Spleen (tissue), 11 donors: ENCODE measurements around the gene GPER1. TPM values are rescaled to one million over a fixed set of nuclear protein-coding genes. Genes with fewer than 3 reads are reported as not detected.

Source experiments
- DNase-seq: peaks from one replicate; pipeline ENCODE4 v3.0.0-alpha.2; 2020
- H3K27ac ChIP-seq, 8 donors: fragments of 200-600 bp; sonication (generic) in 7 of 8; 1 replicate in 4 of 8; 2 replicates in 4 of 8; pipeline versions ENCODE4 v1.5.0 to v1.8.0; 2016 to 2021; ENCODE audit warnings: inconsistent platforms in 4 of 8, mild to moderate bottlenecking in 4 of 8, moderate library complexity in 1 of 8
- H3K27me3 ChIP-seq, 7 donors: fragments of 200-600 bp; sonication (generic) in 6 of 7; replicated peaks in 1 of 7; 1 replicate in 4 of 7; 2 replicates in 3 of 7; pipeline versions ENCODE4 v1.5.0 to v1.8.0; 2016 to 2021; ENCODE audit warnings: inconsistent platforms in 3 of 7, mild to moderate bottlenecking in 1 of 7
- H3K36me3 ChIP-seq, 6 donors: fragments of 200-600 bp; sonication (generic) in 5 of 6; 1 replicate in 4 of 6; 2 replicates in 2 of 6; pipeline versions ENCODE4 v1.5.0 to v1.8.0; 2016 to 2021; ENCODE audit warnings: inconsistent platforms in 2 of 6
- H3K4me1 ChIP-seq, 6 donors: fragments of 200-600 bp; sonication (generic) in 5 of 6; 1 replicate in 3 of 6; 2 replicates in 3 of 6; pipeline versions ENCODE4 v1.5.0 to v1.8.0; 2016 to 2021; ENCODE audit warnings: inconsistent platforms in 3 of 6
- H3K4me3 ChIP-seq, 8 donors: fragments of 200-600 bp; sonication (generic) in 7 of 8; 1 replicate in 4 of 8; 2 replicates in 4 of 8; pipeline versions ENCODE4 v1.5.0 to v1.8.0; 2016 to 2021; ENCODE audit warnings: inconsistent platforms in 4 of 8, mild to moderate bottlenecking in 4 of 8, moderate library complexity in 2 of 8
- H3K9me3 ChIP-seq, 8 donors: fragments of 200-600 bp; sonication (generic) in 7 of 8; 1 replicate in 4 of 8; 2 replicates in 4 of 8; pipeline versions ENCODE4 v1.5.0 to v1.8.0; 2016 to 2021; ENCODE audit warnings: inconsistent platforms in 4 of 8
- POLR2A ChIP-seq, 3 donors: fragments of 450-650 bp; IDR thresholded peaks; one replicate each; pipeline ENCODE4 v1.5.1; 2017; ENCODE audit warnings: antibody characterized with exemption in 3 of 3, mild to moderate bottlenecking in 1 of 3
- POLR2AphosphoS5 ChIP-seq, 3 donors: sonication (generic); formaldehyde crosslinking; IDR thresholded peaks; one replicate each; pipeline ENCODE4 v1.5.1; 2017; ENCODE audit warnings: antibody characterized with exemption in 3 of 3
- WGBS, 5 donors: extraction: QIAGEN DNeasy Blood & Tissue Kit in 3 of 5; methylation state at CpG; one replicate each; pipeline versions ENCODE4 v1.1.5 to v1.1.7; 2013 to 2018; 5-methylcytosine and 5-hydroxymethylcytosine counted together
- intact Hi-C: fragments of 100-400 bp; cut with DNase I; formaldehyde crosslinking; loops from one replicate; pipeline ENCODE4 v1.15.0; 2023; ENCODE audit warnings: low total_unique reads
- polyA plus RNA-seq, 3 donors: library from polyadenylated mRNA; stranded (reverse); fragments of 200-250 nt; gene quantifications; one replicate each; pipeline ENCODE4 v1.2.1, GENCODE V29; 2013
- total RNA-seq, 7 donors: library from RNA; depleted of rRNA in 3 of 7; stranded (reverse); fragments of >200 nt in 3 of 7; fragmentation: NEBNext Ultra II Directional in 4 of 7; extraction: Animal tissue kit (Norgen Biotek cat#: 25700) in 4 of 7; gene quantifications; one replicate each; pipeline versions ENCODE4 v1.1.0 to v1.2.1, GENCODE V29; 2016 to 2021
- TF ChIP-seq, protein P1 (sequence below), 11 experiments: fragments of 200-600 bp in 7 of 11; fragments of 450-650 bp in 4 of 11; sonication (generic) in 4 of 11; IDR thresholded peaks in 8 of 11; conservative IDR thresholded peaks in 3 of 11; 1 replicate in 7 of 11; 2 replicates in 4 of 11; pipeline versions ENCODE4 v1.4.0 to v1.8.0; 2016 to 2021; ENCODE audit warnings: antibody characterized with exemption in 11 of 11, inconsistent platforms in 4 of 11, mild to moderate bottlenecking in 1 of 11
- donor health status: healthy with polysubstance abuse.
- donor health status: DM: no; HTN: no; CAD: no; lungs with moderate emphysema.
- donor health status: DM: no; HTN: no; CAD: no.
- donor health status: Bipolar disorder and iron deficiency.
- donor health status: healthy.
- donor health status: DM: no; HTN: no; CAD: no.
- donor health status: DM: yes; HTN: yes; CAD: no.

Gene GPER1
- total and polyA plus RNA-seq, 10 donors = 3.0 to 14.2 (median 6.1) TPM

DNA sequence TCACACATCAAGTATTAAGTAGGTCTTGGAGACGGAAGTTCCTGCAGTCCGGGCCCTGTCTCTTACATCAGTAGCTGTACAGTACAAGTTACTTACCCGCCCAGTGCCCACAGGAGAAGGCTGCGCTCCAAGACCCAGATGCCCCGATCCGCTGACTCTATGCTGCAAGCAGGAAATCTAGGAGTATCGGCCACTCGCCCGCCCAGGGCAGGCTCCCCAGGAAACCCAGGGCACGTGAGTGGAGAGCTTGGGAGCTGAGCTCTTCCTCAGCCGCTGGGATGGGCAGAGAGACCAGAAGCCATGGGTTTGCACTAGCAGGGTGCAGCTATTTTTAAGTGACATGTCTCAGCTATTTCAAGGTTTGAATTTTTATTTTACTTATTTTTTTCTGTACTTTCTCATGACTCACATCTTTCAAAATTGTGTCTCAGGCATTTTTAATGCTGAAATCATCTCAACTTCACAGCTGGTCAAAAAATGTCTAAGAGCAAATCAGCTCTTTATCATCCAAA lies 1.9 kb upstream of the GPER1 start:
- no peak for TF ChIP-seq POLR2A (IDR thresholded peaks at IDR 0.05)
- TF ChIP-seq POLR2AphosphoS5 (IDR thresholded peaks at IDR 0.05) = peak in 1 of 3 donors; percentile 28
- intact Hi-C loops = loop anchor here (10.0 kb wide), 1 partner anchor 89 kb away; no protein-coding TSS in a partner anchor
- no peaks in the 10 kb centered on the region for H3K9me3 ChIP-seq
- no peak overlapping the region for H3K4me3 ChIP-seq
- H3K27me3 ChIP-seq = no peaks in the 10 kb centered on the region
- H3K36me3 ChIP-seq = no peaks in the 10 kb centered on the region
- H3K4me1 ChIP-seq = peaks cover 18 to 79% (median 58%) of the 10 kb centered on the region in 6 donors
- peak overlapping the region in 4 of 8 donors; percentile 60 to 83 (median 74) for H3K27ac ChIP-seq
- no peak for DNase-seq
- WGBS, 5 donors = 74 to 81% (median 76%) methylated on average over 11 of the region's 11 CpGs

DNA sequence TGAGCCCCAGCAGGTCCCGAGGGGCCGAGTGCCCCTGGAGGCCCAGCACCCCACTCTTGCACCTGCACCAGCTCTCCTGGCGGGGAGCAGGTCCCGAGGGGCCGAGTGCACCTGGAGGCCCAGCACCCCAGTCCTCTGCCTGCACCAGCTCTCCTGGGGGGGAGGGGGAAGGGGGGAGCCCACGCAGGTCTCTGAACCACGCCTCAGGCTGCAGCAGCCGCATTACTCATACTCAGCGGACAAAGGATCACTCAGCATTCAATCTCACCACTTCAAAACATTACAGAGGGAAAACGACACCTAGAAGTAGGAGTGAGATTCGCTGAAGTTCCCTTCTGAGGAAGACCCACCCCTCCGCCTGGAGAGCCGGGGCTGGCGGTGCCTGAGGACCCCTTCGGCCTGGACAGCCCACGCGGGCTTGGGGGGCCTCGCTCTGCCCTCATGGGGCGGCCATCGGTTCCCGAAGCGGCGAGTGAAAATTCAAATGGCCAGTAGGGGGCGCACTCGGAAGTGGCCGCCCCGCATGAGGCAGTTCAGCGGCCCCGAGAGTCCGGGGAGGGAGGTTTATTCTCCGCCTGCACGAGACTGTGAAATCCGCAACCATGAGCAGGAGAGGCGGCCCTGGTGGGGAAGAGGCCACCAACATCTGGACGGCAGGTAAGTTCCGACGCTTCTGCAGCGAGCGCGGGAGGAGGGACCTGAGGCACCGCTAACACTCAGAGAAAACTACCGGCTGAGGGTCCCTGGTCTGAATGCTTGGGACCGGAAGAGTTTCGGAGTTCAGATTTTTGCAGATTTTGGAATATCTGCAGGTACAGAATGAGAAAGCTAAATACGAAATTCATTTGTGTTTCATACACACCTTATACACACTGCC lies 1.1 kb upstream of the GPER1 start:
- 11 to 18% (median 12%) methylated on average over 37 to 45 of the region's 45 CpGs for WGBS, 5 donors
- no peaks in the 10 kb centered on the region for H3K27me3 ChIP-seq
- peaks cover 0 to 7% (median 0%) of the 10 kb centered on the region in 6 donors for H3K36me3 ChIP-seq
- DNase-seq = peak; percentile 91
- H3K9me3 ChIP-seq = no peaks in the 10 kb centered on the region
- peak overlapping the region; percentile 1 to 66 (median 29) for H3K4me3 ChIP-seq
- no peak for TF ChIP-seq POLR2A (IDR thresholded peaks at IDR 0.05)
- TF ChIP-seq POLR2AphosphoS5 (IDR thresholded peaks at IDR 0.05) = peak; percentile 53 to 78 (median 68)
- TF ChIP-seq, protein P1, sequence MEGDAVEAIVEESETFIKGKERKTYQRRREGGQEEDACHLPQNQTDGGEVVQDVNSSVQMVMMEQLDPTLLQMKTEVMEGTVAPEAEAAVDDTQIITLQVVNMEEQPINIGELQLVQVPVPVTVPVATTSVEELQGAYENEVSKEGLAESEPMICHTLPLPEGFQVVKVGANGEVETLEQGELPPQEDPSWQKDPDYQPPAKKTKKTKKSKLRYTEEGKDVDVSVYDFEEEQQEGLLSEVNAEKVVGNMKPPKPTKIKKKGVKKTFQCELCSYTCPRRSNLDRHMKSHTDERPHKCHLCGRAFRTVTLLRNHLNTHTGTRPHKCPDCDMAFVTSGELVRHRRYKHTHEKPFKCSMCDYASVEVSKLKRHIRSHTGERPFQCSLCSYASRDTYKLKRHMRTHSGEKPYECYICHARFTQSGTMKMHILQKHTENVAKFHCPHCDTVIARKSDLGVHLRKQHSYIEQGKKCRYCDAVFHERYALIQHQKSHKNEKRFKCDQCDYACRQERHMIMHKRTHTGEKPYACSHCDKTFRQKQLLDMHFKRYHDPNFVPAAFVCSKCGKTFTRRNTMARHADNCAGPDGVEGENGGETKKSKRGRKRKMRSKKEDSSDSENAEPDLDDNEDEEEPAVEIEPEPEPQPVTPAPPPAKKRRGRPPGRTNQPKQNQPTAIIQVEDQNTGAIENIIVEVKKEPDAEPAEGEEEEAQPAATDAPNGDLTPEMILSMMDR (IDR thresholded peaks at IDR 0.05 in 8 of 11, conservative IDR thresholded peaks at IDR 0.05 in 3 of 11) = peak; percentile 58 to 96 (median 88)
- intact Hi-C loops = loop anchor here (10.0 kb wide), 1 partner anchor 88 kb away; no protein-coding TSS in a partner anchor
- H3K27ac ChIP-seq = peak overlapping the region in 5 of 8 donors; percentile 60 to 83 (median 72)
- H3K4me1 ChIP-seq = peaks cover 18 to 88% (median 58%) of the 10 kb centered on the region in 6 donors

DNA sequence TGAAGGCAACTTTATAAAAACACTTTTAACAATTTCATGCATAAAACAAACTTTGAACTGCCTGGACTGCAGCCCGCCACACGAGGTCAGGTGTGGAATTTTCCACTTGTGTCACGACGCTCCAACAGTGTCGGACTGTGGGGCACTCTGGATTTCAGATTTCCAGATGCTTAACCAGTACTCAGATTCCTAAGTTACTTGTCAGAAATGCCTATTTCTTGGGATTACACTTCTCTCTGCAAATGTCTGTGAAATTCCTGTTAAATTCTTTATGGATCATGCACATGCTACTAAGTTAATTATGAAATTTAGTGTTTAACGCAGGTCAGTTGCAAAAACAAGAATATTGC lies 473 bp upstream of the GPER1 start:
- intact Hi-C loops = loop anchor here (10.0 kb wide), 1 partner anchor 87 kb away; no protein-coding TSS in a partner anchor
- peak overlapping the region in 7 of 8 donors; percentile 1 to 66 (median 31) for H3K4me3 ChIP-seq

DNA sequence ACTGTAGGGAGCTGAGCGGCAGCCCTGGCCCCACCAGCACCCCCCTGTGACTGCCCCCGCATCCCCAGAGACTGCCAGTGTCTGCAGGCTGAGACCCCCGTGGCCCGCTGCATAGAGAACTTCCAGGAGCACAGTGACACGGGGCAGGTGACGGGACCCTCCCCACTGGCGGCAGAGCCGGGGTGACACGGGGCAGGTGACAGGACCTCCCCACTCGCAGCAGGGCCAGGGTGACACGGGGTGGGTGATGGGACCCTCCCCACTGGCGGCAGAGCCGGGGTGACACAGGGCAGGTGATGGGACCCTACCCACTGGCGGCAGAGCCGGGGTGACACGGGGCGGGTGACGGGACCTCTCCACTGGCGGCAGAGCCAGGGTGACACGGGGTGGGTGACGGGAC lies 2.3 kb downstream of the GPER1 start:
- Histone ChIP-seq H3K27ac (peak overlapping the region in 3 of 8 donors; percentile 57 to 62 (median 61)), H3K36me3 (peaks cover 0 to 31% (median 8%) of the 10 kb centered on the region in 6 donors), H3K27me3 (no peaks in the 10 kb centered on the region), H3K4me1 (peaks cover 12 to 61% (median 37%) of the 10 kb centered on the region in 6 donors), H3K9me3 (no peaks in the 10 kb centered on the region), H3K4me3 (no peak overlapping the region)
- 89 to 95% (median 93%) methylated on average over 11 to 21 of the region's 21 CpGs for WGBS, 5 donors
- TF ChIP-seq, protein P1 (IDR thresholded peaks at IDR 0.05 in 8 of 11, conservative IDR thresholded peaks at IDR 0.05 in 3 of 11) = no peak
- TF ChIP-seq POLR2A (IDR thresholded peaks at IDR 0.05) (no peak), POLR2AphosphoS5 (IDR thresholded peaks at IDR 0.05) (no peak)
- intact Hi-C loops = no loop called here
- DNase-seq = no peak

More for the DNA sequence above, 473 bp upstream of the GPER1 start:
- Histone ChIP-seq H3K9me3 (no peaks in the 10 kb centered on the region), H3K4me1 (peaks cover 18 to 88% (median 58%) of the 10 kb centered on the region in 6 donors), H3K36me3 (peaks cover 0 to 13% (median 2%) of the 10 kb centered on the region in 6 donors), H3K27ac (peak overlapping the region in 3 of 8 donors; percentile 55 to 75 (median 72)), H3K27me3 (no peaks in the 10 kb centered on the region)
- DNase-seq = no peak
- TF ChIP-seq POLR2A (IDR thresholded peaks at IDR 0.05) (no peak), POLR2AphosphoS5 (IDR thresholded peaks at IDR 0.05) (no peak)
- TF ChIP-seq, protein P1 (IDR thresholded peaks at IDR 0.05 in 8 of 11, conservative IDR thresholded peaks at IDR 0.05 in 3 of 11) = no peak
- WGBS, 5 donors = 52 to 72% (median 67%) methylated on average over 6 of the region's 6 CpGs
